Stimulated activated CD8-positive, alpha-beta memory T cell treated with anti-CD3 and anti-CD28 coated beads, Interleukin-4, amount 100 ng/mL, for 1 hour (primary cell): ENCODE data around the gene PLA2G4B.
A peak's percentile ranks its signal among the peaks of the same experiment; 100 is the strongest.

Experiments used
- DNase-seq, 2 donors: peaks; one replicate each; pipeline ENCODE4 v3.0.0-alpha.2; 2020; ENCODE audit warnings: low read depth in 2 of 2, low spot score in 1 of 2

The PLA2G4B gene

DNA sequence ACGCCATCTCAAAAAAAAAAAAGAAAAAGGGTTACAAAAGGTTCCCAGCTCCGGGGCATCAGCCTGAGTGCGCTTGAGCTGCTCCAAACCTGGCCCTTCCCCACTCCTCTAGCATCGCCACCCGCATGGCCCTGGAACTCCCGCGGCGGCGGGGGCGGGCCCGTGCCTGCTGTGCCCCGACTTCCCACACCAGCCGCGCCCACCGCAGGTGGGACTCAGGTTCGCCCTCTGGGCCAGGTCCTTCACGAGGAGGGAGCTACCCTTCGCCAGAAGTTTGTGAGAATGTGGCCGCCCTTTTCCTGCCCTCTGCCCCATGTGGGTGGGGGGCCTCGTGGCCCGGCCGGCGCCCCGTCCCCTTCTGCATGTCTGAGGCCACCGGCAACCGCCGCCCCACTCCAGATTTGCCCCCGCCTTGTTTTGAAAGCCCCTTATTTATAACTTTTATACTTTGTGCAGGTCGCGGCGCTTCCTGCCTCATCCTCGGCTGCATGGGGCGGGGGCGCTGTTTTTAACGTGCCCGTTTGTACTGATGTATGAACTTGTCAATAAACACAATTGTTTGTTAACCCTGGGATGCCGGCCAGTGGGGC is 11.3 kb upstream of the PLA2G4B start:
- DNase-seq, result no peak

DNA sequence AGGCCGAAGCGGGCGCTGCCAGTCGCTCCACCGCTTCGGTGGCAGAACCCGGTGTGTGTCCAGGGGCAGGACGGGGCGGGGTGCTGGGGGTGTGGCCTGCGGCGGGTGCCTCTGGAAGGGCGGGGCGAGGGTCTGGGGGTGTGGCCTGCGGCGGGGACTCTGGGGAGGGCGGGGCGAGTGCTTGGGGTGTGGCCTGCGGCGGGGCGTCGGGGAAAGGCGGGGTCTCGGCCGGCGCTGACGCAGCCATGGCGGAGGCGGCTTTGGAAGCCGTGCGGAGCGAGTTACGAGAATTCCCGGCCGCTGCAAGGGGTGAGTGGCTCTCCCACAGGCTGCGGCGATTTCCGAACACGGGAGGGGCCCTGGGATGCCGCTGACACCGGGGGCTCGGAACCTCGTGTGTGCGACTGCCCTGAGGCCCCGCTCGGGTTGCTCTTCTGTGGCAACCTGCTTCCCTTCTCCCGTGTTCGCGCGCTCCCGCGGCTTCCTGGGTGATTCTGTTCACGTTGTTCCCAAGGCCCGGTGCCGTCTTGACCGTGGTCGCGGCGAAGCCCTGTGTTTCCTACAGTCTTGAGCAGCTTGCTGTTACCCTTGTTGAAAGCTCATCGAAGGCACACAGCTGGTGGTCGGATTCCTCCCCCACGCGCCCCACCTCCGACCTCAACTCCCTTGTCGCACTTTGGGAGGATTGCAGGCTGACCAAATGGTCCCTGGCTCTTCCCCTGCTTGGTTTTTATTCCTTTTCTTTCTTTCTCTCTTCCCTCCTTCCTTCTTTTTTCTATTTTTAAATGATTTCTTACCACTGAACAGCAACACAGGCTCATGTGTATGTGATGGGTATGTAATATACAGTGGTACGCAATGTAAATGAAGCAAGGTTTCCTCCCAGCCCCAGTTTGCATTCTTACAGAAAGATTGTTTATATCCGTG is 10.5 kb upstream of the PLA2G4B start, which contains the start of gene JMJD7:
Gene JMJD7, plus strand, starts transcription at position 213 of the 927 bp plus-strand sequence. Its CDS starts 33 bp downstream, at position 246.
- DNase-seq, result peak; percentile 94 to 96

DNA sequence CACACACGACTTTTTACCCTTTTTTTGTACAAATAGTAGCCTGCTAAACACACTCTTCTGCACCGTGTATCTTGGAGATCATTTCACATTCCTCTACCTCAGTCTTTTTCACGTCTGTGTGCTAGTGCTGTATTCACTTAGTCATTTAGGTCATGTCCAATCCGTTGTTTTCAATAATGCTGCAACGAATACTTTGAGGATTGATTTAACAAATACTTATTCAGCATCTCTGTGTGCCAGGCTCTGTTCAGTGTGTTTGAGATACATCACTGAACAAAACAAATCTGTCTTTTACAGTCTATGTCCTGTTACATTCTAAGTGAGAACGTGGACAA is 9.9 kb upstream of the PLA2G4B start:
- DNase-seq, result no peak

DNA sequence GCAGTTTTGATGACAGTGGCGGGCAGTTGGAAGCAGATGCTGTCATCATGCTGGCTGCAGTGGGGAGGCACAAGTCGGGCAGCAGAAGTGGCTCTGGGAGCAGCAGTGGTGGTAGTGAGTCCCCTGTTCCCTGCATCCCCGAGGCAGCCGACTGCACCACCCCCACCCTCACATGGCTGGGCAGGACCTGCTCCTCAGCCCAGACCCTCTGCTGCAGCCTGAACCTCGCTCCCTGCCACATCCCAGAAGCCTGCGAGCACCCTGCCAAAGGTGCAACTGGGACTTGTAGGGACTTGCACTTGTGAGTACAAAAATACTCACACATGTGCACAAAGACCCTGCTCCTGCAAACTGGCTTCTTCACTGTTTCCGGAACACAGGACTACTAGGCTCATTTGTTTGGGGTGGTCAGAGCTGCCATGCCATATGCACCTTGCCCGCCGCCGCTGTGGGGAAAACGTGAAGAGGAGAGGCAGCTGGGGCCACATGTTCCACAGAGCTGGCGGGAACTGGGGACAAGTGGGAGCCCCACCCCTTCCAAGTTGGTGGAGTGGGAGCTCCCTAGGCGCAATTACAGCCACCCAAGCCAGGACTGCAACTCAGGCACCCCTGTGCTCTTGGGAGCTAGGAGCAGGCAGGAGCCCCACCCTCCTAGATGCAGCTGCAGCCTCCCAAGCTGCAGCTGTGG is 8.5 kb upstream of the PLA2G4B start:
- no peak for DNase-seq

DNA sequence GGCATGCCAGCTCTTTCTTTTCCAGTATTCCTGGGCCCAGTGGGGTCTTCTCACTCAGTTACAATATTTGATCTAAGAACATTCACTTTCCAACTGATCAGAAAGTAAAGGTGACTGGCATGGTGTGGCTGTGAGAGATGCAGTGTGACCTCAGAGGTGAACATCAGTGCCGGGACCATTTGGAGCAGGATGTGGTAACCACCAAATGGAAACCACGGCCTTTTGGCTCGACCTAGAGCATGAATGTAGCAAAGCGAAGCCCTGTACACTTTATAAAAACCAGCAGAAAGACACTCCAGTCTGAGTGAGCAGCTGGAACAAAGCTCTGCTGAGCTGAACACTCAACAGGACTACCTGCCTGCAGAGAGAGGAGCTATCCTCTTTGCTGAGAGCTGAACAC is 7.4 kb upstream of the PLA2G4B start:
- DNase-seq, result peak in 1 of 2 donors; percentile 7

DNA sequence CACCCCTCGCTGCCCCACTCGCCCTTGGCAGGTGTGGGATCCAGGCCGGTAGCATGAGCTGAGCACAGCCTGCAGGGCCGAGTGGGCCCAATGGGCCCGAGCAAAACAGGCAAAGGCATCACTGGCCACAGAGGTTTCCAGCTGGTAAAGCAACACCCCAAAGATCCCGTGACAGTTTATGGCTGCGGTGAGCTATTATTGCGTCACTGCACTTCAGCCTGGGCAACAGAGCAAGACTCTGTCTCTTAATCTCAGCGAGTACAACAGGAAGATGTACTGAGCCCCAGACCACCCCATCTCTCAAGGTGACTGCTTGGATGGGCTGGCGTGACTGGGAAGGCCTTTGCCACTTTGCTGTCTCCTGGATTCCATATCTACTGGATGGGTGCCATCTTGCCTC is 6.4 kb upstream of the PLA2G4B start:
- DNase-seq, result no peak

DNA sequence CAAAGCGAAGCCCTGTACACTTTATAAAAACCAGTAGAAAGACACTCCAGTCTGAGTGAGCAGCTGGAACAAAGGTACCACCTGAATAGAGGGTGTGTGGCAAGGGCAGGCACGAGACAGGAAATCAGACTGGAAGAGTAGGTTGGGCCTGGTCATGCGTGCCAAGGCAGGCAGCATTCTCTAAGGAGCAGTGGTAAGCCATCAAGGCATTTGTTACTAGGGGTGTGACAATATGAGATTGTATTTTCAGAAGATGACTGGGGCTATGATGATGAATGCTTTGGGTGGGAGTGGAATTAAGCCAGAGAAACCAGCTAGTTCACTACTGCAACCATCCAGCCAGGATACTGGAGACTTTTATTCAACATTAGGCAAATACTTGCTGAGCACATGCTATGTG is 5.8 kb upstream of the PLA2G4B start:
- DNase-seq, result no peak

DNA sequence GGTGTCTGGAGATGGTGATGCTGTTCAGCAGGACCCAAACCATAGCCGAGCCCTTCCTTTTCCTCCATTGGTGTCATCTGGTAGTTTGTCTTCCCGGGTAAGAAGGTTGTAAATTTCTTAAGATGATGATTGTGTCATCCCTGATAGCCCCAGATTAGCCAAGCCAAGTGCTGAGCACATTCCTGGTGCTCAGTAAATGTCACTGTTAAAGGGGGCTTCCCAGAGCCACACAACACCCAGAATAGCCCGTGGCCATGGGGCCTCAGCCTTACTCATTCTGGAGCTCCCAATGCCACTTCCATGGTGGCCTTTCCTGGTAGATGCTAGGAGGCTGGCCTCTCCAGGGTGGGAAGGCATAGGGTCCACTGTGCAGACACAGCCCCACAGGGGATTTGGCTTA is 4.6 kb upstream of the PLA2G4B start:
- DNase-seq, result no peak

DNA sequence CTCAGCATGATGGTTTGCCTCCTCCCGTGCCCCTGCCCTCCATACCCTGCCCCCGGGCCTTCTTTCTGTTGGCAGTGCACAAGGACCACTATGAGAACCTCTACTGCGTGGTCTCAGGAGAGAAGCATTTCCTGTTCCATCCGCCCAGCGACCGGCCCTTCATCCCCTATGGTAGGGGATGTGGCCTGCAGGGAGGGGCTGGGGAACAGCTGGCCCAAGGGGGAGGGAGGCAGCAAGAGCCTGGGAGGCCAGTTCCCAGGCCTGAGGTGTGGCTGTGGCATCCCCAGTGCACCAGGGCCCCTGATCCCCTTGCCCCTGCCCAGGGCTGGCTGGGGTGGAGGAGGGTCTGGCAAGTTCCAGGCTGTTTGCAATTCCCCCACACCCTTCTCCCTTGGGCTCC is 2.6 kb upstream of the PLA2G4B start:
- DNase-seq, result no peak

DNA sequence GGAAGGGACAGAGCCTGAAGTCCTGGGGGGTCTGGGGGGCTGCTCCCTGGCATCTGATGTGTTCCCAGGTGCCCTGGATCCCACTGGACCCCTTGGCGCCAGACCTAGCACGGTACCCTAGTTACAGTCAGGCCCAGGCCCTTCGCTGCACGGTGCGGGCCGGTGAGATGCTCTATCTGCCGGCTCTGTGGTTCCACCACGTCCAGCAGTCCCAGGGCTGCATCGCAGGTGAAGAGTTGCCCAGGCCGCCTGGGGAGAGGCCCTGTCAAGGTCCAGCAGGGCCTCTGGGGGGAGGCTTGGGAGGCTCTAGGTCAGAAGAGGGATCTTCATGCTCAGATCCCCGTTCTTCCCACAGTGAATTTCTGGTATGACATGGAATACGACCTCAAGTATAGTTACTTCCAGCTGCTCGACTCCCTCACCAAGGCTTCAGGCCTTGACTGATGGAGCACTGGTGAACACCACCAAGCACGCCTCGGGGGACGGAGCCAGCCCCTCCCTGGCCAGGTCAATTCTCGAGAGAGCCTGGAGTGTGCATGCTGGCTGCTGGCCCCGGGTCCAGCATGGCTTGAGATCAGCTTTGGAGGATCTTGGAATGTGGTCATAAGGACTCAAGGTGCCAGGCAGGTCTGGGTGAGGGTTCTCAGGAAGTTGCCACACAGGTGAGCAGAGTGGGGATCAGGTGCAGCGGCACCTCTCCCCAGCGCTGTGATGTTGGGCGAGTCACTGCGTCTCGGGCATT is 1.8 kb upstream of the PLA2G4B start:
- DNase-seq, result no peak

DNA sequence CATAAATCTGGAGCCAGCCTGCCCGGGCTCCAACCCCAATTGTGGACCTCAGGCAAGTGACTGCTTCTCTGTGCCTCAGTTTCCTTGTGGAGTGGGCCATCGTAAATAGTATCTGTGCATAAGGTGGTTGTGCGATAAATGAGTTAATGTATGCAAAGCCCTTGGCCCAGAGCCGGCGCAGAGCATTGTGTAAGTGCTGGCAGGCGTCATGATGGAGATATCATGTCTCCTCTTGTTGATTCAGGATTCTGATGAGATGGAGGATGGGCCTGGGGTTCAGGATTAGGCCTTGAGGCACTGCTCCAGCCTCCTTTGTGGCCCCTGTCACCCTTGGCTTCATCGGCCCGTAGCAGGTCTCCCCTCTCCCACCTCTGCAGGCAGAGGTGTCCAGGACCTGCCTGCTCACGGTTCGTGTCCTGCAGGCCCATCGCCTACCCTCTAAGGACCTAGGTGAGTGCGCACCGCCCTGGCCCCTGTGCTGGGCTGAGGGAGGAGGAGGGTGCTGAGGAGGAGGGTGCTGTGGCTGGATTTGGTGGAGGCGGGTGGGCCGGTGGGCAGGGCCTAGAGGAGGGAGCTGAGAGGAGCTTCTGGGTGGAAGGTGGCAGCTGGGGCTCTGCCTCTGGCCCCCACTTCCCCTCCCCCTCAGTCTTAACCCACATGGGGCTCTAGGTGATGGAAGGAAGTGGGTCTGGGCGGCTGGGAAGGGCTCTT is 1.3 kb downstream of the PLA2G4B start:
- no peak for DNase-seq

DNA sequence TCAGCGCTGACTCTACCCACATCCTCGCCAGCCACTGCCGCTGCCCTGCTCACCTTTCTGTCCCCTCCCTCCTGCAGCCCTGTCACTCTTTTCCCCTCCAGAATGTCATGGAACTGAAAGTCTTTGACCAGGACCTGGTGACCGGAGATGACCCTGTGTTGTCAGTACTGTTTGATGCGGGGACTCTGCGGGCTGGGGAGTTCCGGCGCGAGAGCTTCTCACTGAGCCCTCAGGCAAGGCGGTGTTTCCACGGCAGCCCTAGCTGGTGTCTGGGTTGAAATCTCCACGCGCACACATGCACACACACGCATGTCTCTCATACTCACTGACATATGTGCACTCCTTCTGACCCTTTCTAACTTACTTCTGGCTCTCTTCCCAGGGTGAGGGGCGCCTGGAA is 2.0 kb downstream of the PLA2G4B start:
- no peak for DNase-seq

DNA sequence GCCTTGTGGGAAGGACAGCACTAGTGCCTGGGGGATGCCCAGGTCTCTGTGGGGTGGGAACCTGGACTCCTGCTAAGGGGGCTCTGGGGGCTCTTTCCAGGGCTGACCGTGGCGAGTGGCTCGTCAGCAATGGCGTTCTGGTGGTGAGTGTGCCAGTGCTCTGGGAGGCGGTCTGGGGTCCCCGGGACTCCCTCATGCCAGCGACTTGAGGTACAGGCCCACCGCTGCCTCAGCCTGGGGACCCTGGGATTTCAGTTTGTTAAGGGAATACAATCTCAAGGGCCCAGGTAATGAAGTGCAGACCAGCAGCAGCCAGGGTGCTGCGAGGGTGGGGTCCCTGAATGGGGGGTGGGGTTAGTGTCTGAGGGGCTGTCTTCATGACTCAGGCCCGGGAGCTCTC is 2.5 kb downstream of the PLA2G4B start:
- DNase-seq, result no peak

DNA sequence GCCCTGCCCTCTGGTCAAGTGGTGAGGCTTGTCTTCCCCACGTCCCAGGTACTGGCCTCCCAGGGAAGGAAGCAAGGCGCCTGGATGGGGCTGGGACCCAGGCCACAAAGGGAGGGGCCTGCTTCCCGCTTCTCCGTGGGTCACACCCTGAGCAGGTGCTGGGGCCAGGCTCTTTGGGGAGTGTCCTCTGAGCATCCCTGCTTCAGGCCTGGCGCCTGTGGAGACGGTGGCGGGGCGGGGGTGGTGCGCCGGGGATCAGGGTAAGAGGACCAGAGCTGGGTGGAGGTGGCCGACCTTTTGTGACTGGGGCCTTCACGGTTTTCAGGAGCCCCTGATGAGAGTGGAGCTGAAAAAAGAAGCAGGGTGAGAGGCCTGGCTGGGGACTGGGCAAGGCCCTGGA is 3.6 kb downstream of the PLA2G4B start:
- DNase-seq, result no peak

DNA sequence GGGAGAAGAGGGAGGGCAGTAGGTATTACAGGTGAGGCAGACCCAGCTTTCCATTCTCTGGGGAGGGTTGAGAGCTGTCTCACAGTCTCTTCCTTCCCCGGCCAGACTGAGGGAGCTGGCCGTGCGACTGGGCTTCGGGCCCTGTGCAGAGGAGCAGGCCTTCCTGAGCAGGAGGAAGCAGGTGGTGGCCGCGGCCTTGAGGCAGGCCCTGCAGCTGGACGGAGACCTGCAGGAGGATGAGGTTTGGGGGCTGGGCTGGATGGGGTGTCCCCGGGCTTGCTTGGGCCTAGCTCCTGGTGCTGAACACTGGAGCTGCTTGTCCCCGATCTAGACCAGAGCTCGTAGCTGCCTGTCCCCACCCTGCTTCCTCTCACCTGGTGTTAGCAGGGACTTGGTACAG is 4.9 kb downstream of the PLA2G4B start:
- no peak for DNase-seq

DNA sequence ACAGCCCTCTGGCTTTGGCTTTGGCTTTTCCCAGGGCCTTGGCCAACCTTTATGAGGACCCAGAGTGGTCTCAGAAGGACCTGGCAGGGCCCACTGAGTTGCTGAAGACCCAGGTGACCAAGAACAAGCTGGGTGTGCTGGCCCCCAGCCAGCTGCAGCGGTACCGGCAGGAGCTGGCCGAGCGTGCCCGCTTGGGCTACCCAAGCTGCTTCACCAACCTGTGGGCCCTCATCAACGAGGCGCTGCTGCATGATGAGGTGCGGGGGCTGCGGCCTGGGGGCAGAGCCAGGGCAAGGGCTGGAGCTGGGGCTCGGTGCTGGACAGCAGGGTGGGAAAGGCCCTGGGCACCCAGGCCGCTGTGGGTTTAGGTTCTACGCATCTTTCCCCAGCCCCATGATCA is 6.2 kb downstream of the PLA2G4B start:
- DNase-seq, result no peak

DNA sequence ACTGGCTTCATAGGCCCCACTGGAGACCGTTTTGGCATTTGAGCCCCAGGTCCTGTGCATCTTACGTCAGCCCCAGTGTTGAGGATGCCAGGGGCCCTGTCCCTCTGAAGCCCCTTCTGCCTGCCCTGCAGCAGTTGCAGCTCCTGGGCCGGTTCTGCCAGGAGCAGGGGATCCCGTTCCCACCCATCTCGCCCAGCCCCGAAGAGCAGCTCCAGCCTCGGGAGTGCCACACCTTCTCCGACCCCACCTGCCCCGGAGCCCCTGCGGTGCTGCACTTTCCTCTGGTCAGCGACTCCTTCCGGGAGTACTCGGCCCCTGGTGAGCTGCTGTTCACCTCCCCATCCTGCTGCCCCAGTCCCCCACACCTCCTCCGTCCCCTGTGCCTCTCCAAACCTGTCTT is 8.6 kb downstream of the PLA2G4B start:
- DNase-seq, result no peak

DNA sequence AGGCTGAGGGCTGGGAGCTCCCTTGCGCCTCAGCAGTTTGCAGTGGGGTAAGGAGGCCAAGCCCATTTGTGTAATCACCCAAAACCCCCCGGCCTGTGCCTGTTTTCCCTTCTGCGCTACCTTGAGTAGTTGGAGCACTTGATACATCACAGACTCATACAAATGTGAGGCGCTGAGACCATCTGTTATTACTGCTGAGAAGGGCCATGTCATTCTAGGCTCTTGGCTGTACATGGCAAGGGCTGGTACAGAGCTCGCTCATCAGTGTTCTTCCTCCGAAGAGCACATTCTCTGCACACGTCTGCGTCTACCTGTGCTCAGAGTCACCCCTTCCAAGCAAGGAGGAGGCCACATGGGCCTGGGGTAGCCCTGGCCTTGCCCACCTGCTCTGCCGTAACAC is 9.3 kb downstream of the PLA2G4B start:
- no peak for DNase-seq

DNA sequence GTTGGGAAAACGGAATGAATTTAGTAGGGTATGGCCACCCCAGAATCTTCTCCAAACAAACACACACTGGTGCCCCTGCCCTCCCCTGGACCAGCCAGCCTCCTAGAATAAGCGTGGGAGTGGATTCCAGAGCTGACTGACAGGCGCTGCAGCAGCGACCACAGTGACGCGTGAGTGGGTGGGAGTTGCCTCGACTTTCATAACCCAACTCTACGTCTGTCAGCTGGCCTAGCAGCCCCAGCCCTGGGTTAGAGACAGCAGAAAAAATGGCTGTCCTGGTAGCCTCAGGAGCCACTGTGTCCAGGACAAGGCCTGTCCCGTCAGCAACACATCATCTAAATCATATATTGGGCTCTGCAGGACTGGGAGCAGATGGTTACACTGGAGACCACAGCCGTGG is 10.0 kb downstream of the PLA2G4B start:
- no peak for DNase-seq

DNA sequence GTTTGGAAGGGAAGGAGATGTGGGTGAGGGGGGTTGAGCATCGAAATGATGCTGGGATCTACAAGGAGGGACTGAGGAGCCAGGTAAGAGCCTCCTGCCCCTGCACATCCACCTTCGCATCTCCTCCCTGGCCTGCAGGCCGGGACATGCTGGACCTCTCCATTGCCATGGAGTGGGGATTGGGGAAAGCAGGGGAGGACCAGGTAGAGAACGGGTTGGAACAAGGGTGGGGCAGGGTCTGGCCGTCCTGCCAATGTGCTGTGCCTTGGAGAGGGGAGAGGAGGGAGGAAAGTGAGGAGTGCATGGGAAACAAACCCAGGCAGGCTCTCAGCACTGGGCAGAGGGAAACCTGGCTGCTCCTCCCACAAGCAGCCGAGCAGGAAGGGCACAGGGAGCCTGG is 10.6 kb downstream of the PLA2G4B start:
- DNase-seq, result no peak

DNA sequence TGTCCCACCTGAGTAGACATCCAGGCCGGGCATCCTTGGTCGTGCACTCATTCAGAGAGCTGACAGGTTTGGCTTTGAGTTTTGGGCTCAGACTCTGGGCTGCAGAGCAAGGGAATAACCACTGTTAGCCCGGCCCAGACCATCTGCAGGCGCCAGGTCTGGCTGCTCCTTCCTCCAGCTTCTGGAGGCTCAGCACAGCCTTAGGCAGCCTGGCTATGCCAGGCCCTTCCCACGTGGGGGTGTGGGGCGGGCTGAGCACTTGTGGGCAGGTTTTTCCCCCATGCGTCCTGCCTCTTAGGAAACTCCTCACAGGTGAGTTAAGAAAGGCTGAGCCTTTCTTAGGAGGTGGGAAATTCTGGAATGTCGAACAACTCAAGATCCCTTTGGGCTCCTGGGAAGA is 11.2 kb downstream of the PLA2G4B start:
- DNase-seq, result no peak
